Measurements from ENCODE around the gene CNOT6L.
A peak's percentile ranks its signal among the peaks of the same experiment; 100 is the strongest.

Gene CNOT6L

DNA sequence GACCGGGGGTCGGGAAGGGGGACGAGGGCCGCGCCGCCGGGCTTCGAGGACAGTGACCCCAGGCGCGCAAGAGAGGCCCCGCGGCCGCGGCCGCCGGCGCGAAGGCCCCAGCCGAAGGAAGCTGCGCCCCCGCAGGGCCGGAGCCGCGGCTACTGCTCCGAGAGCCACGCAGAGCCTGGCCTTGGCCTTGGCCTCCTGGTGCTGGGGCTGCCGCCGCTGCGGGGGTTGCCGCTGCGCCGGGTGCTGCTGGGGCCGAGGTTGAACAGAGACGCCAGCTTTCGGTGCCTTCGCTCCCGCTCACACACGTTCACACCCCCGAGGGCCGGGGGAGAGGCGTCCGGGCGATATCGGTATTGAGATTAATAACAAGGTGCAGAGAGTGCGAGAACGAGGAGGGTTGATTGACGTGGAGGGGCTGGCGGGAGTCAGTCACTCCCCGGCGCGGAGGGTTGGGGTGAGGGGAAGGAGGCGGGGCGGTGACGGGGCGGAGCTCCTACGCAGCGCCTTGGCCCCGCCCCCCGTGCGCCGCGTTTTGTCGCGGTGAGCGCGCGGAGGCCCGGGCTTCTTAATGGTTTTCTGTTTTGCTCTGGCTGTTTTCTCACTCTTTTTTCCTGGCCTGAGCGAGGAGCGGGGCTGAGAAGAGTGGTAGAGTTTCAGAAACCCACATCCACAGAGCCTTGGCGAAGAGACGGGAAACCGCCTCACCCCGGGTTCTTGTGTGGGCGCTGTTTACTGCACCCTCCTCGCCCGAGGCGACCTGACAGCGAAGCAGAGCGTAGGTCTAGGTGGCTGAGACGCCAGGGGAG lies 878 bp upstream of the CNOT6L start:
- H3K4me1 ChIP-seq (ENCODE audit: insufficient read depth, insufficient read length): no peaks in the 10 kb centered on the region
- H3K9me3 ChIP-seq (ENCODE audit: insufficient read depth, low read length): no peaks in the 10 kb centered on the region
- peak; percentile 70 for DNase-seq (ENCODE audit: low read depth, low spot score)
- peak overlapping the region; percentile 85 for H3K9ac ChIP-seq (ENCODE audit: insufficient read length, low read depth)
- H3K27me3 ChIP-seq (ENCODE audit: insufficient read depth, insufficient read length): no peaks in the 10 kb centered on the region
- no peak for TF ChIP-seq ZNF274 (IDR thresholded peaks at IDR 0.05; ENCODE audit: low read depth, low read length)
- peak overlapping the region; percentile 59 for H3K4me3 ChIP-seq (ENCODE audit: insufficient read length, low read depth)
- H3K36me3 ChIP-seq (ENCODE audit: insufficient read depth, insufficient read length, low read length): no peaks in the 10 kb centered on the region

DNA sequence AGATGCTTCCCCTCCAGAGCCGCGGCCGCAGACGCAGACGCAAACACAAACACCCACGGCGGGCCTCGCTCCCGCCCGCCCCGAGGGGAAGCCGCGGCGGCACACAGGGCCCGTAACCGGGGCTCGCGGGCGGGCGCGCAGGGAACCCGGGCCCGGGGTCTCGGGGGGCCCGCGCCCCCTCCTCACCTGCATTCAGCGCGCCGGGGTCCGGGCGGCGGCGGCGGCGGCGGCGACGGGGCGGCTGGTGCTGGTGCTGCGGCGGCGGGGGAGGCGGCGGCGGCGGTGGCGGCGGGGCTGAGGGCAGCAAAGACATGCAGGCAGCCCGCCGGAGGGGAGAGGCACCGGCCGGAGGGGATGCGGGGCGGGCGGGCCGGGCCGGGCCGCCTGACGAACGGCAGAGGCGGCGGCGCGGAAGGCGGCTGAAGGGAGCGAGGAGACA lies 255 bp upstream of the CNOT6L start:
- no peaks in the 10 kb centered on the region for H3K36me3 ChIP-seq (ENCODE audit: insufficient read depth, insufficient read length, low read length)
- DNase-seq (ENCODE audit: low read depth, low spot score): no peak
- H3K9ac ChIP-seq (ENCODE audit: insufficient read length, low read depth): peak overlapping the region; percentile 86
- H3K27me3 ChIP-seq (ENCODE audit: insufficient read depth, insufficient read length): no peaks in the 10 kb centered on the region
- peak overlapping the region; percentile 72 for H3K4me3 ChIP-seq (ENCODE audit: insufficient read length, low read depth)
- H3K9me3 ChIP-seq (ENCODE audit: insufficient read depth, low read length): no peaks in the 10 kb centered on the region
- no peaks in the 10 kb centered on the region for H3K4me1 ChIP-seq (ENCODE audit: insufficient read depth, insufficient read length)
- TF ChIP-seq SUZ12 (IDR thresholded peaks at IDR 0.05; ENCODE audit: extremely low read depth, insufficient read depth, insufficient read length) (no peak), YY1 (IDR thresholded peaks at IDR 0.05; ENCODE audit: insufficient read depth, insufficient read length) (no peak), ZNF274 (IDR thresholded peaks at IDR 0.05; ENCODE audit: low read depth, low read length) (no peak)

DNA sequence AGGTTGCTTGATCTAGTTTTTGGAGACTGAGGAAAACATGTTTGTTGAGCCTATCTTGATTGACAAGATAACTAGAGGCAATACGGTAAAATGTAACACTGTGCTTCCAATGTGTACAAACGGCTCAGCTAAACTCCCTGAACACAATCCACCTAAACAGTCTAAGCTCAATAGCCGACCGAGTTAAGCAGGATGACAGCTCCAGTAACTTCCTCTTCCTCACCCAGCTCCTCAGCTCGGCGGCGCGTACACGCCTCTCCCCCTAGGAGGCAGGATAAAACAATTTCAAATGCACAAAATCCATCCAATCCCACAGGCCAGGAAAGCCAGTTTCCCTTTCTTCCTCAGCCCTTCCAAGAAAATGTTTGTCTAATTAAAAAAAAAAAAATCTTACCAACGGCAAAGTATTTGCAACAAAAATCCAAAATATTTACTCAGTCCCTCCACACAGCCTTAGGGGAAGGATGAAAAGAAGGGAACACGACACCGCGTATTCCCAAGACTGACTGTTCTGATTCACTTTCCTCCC lies 1.0 kb downstream of the CNOT6L start:
- Histone ChIP-seq H3K36me3 (ENCODE audit: insufficient read depth, insufficient read length, low read length) (no peaks in the 10 kb centered on the region), H3K4me1 (ENCODE audit: insufficient read depth, insufficient read length) (no peaks in the 10 kb centered on the region), H3K9ac (ENCODE audit: insufficient read length, low read depth) (peak overlapping the region; percentile 86), H3K9me3 (ENCODE audit: insufficient read depth, low read length) (no peaks in the 10 kb centered on the region), H3K4me3 (ENCODE audit: insufficient read length, low read depth) (peak overlapping the region; percentile 72), H3K27me3 (ENCODE audit: insufficient read depth, insufficient read length) (no peaks in the 10 kb centered on the region)
- TF ChIP-seq SUZ12 (IDR thresholded peaks at IDR 0.05; ENCODE audit: extremely low read depth, insufficient read depth, insufficient read length): no peak
- TF ChIP-seq YY1 (IDR thresholded peaks at IDR 0.05; ENCODE audit: insufficient read depth, insufficient read length): no peak
- TF ChIP-seq ZNF274 (IDR thresholded peaks at IDR 0.05; ENCODE audit: low read depth, low read length): no peak
- no peak for DNase-seq (ENCODE audit: low read depth, low spot score)

DNA sequence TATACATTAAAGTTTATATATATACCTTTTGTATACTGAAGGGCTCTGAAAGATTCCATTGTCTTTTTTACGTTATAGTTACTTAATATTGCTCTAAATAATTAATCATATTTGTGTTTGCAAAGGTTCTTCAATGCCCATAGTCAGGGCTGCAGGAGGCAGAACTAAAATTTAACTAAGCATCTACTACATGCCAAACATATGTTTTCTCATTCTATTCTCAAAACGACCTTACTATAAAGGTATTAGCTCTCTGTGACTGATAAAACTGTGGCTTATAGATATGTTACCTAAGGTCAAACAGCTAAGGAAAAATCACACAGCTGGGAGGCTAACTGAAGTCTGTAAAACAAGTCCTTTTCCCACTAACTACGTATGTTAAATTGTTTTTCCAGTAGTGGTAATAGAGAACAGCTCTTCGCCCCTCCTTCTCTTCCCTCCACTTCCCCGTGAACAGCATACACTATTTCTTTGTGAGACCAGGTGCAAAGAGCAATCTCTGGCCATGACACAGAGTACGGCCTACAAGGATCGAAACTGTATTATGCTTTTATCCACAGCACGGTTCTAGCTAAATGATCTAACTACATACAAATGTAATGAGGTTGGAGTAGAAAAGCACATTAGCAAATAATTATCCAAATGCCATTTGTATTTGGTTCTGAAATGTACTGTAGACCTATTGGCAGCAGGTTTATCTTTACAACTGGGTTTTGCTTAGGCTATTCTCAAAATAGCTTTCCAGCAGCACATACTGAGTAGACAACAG lies 1.7 kb downstream of the CNOT6L start:
- no peaks in the 10 kb centered on the region for H3K27me3 ChIP-seq (ENCODE audit: insufficient read depth, insufficient read length)
- H3K9me3 ChIP-seq (ENCODE audit: insufficient read depth, low read length): no peaks in the 10 kb centered on the region
- H3K4me1 ChIP-seq (ENCODE audit: insufficient read depth, insufficient read length): no peaks in the 10 kb centered on the region

DNA sequence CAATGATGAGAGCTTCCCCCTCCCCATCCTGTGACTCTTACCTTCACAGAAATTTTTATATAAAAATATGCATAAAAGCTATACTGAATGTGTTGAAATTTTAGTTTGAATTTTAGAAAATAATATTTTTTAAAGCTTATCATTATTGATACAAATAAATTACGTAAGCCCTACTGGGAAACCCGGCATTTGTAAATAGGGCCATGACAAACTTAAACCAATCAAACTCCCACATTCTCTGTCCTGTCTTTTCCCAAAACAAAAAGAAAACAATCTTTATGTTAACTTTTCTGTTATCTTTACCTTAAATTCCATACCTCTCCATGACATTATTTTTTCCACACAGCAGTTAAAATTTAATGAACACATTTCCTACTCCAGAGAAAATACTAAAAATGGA lies 2.6 kb downstream of the CNOT6L start:
- DNase-seq (ENCODE audit: low read depth, low spot score): no peak
- Histone ChIP-seq H3K4me1 (ENCODE audit: insufficient read depth, insufficient read length) (no peaks in the 10 kb centered on the region), H3K9me3 (ENCODE audit: insufficient read depth, low read length) (no peaks in the 10 kb centered on the region), H3K27me3 (ENCODE audit: insufficient read depth, insufficient read length) (no peaks in the 10 kb centered on the region), H3K4me3 (ENCODE audit: insufficient read length, low read depth) (no peak overlapping the region), H3K9ac (ENCODE audit: insufficient read length, low read depth) (no peak overlapping the region), H3K36me3 (ENCODE audit: insufficient read depth, insufficient read length, low read length) (no peaks in the 10 kb centered on the region)
- no peak for TF ChIP-seq YY1 (IDR thresholded peaks at IDR 0.05; ENCODE audit: insufficient read depth, insufficient read length)
- TF ChIP-seq ZNF274 (IDR thresholded peaks at IDR 0.05; ENCODE audit: low read depth, low read length): no peak
- TF ChIP-seq SUZ12 (IDR thresholded peaks at IDR 0.05; ENCODE audit: extremely low read depth, insufficient read depth, insufficient read length): no peak

More for the DNA sequence above, 1.7 kb downstream of the CNOT6L start:
- Histone ChIP-seq H3K36me3 (ENCODE audit: insufficient read depth, insufficient read length, low read length) (no peaks in the 10 kb centered on the region), H3K9ac (ENCODE audit: insufficient read length, low read depth) (no peak overlapping the region), H3K4me3 (ENCODE audit: insufficient read length, low read depth) (peak overlapping the region; percentile 72)
- TF ChIP-seq ZNF274 (IDR thresholded peaks at IDR 0.05; ENCODE audit: low read depth, low read length) (no peak), SUZ12 (IDR thresholded peaks at IDR 0.05; ENCODE audit: extremely low read depth, insufficient read depth, insufficient read length) (no peak), YY1 (IDR thresholded peaks at IDR 0.05; ENCODE audit: insufficient read depth, insufficient read length) (no peak)
- DNase-seq (ENCODE audit: low read depth, low spot score): no peak

DNA sequence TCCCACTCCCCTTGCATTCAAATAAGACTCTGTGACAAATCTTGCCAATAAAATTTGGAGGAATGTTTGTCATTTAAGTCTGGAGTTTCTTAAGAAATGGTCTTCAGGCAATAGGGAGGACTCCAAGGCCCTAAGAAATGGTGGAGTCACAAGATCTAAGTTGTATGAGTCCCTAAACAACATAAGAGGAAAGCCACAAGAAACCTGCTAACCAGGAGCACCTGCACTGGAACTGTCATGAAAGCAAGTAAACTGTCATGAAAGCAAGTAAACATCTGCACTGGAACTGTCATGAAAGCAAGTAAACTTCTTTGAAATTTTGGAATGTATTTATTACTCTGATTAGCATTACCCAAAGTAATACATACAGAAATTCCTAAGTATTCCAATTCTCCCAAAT lies 3.5 kb downstream of the CNOT6L start:
- H3K27me3 ChIP-seq (ENCODE audit: insufficient read depth, insufficient read length): no peaks in the 10 kb centered on the region
- no peaks in the 10 kb centered on the region for H3K36me3 ChIP-seq (ENCODE audit: insufficient read depth, insufficient read length, low read length)
- TF ChIP-seq YY1 (IDR thresholded peaks at IDR 0.05; ENCODE audit: insufficient read depth, insufficient read length) (no peak), SUZ12 (IDR thresholded peaks at IDR 0.05; ENCODE audit: extremely low read depth, insufficient read depth, insufficient read length) (no peak), ZNF274 (IDR thresholded peaks at IDR 0.05; ENCODE audit: low read depth, low read length) (no peak)
- no peaks in the 10 kb centered on the region for H3K9me3 ChIP-seq (ENCODE audit: insufficient read depth, low read length)
- H3K4me1 ChIP-seq (ENCODE audit: insufficient read depth, insufficient read length): no peaks in the 10 kb centered on the region
- no peak overlapping the region for H3K9ac ChIP-seq (ENCODE audit: insufficient read length, low read depth)
- no peak for DNase-seq (ENCODE audit: low read depth, low spot score)
- H3K4me3 ChIP-seq (ENCODE audit: insufficient read length, low read depth): no peak overlapping the region

DNA sequence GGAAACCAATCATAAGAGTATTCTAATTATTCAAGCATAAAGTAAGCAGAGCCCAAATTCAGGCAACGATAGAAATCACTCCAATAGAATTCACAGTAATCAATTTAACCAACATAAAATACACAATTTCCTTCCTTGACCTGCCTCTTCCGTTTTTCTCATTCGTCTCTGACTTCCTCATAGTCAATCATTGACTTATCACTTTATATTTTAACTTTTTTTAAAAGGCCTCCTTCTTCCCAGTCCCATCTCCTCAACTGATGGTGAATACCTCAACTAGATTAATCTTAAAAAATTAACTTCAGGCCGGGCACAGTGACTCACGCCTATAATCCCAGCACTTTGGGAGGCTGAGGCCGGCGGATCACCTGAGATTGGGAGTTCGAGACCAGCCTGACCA lies 13.3 kb downstream of the CNOT6L start:
- TF ChIP-seq ZNF274 (IDR thresholded peaks at IDR 0.05; ENCODE audit: low read depth, low read length) (no peak), SUZ12 (IDR thresholded peaks at IDR 0.05; ENCODE audit: extremely low read depth, insufficient read depth, insufficient read length) (no peak), YY1 (IDR thresholded peaks at IDR 0.05; ENCODE audit: insufficient read depth, insufficient read length) (no peak)
- no peak for DNase-seq (ENCODE audit: low read depth, low spot score)

More for the DNA sequence above, 13.3 kb downstream of the CNOT6L start:
- H3K9ac ChIP-seq (ENCODE audit: insufficient read length, low read depth): no peak overlapping the region
- no peaks in the 10 kb centered on the region for H3K27me3 ChIP-seq (ENCODE audit: insufficient read depth, insufficient read length)
- no peaks in the 10 kb centered on the region for H3K4me1 ChIP-seq (ENCODE audit: insufficient read depth, insufficient read length)
- no peaks in the 10 kb centered on the region for H3K36me3 ChIP-seq (ENCODE audit: insufficient read depth, insufficient read length, low read length)
- no peak overlapping the region for H3K4me3 ChIP-seq (ENCODE audit: insufficient read length, low read depth)
- H3K9me3 ChIP-seq (ENCODE audit: insufficient read depth, low read length): no peaks in the 10 kb centered on the region
